GM12865 (cell line): ENCODE results near the gene CNKSR2.

Experiments
- DNase-seq: peaks from one replicate; pipeline ENCODE4 v3.0.0; 2010; ENCODE audit warnings: low read depth
- H3K4me3 ChIP-seq: 2 replicates; pipeline ENCODE4 v1.5.1; 2011; ENCODE audit warnings: mild to moderate bottlenecking, low read depth, low read length, control low read depth
- TF ChIP-seq, protein P1 (sequence below): IDR thresholded peaks from 2 replicates; pipeline ENCODE4 v1.5.1; 2011; ENCODE audit warnings: low read length, control low read depth, low read depth, inconsistent platforms; ENCODE audit not compliant: insufficient read depth; ENCODE audit errors: missing control alignments

CNKSR2 gene

DNA sequence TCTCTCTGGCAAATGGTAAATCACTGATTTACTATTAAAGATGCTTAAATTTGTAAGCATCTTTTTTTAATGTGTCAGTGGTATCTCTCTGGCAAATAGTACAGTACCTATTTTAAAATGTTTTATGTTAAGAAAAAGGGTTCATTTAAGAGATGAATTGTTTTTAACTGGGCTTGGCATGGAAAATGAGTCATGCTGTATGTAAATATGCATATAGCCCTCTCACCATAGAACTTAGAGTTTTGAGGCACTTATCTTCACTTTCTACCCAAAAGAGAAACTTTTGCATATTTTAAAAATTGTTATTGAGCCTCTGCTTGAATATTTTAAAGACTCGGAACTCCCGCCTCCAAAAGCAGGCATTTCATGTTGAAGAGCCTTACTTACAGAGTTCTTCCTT lies 246.0 kb downstream of the CNKSR2 start:
- TF ChIP-seq, protein P1, sequence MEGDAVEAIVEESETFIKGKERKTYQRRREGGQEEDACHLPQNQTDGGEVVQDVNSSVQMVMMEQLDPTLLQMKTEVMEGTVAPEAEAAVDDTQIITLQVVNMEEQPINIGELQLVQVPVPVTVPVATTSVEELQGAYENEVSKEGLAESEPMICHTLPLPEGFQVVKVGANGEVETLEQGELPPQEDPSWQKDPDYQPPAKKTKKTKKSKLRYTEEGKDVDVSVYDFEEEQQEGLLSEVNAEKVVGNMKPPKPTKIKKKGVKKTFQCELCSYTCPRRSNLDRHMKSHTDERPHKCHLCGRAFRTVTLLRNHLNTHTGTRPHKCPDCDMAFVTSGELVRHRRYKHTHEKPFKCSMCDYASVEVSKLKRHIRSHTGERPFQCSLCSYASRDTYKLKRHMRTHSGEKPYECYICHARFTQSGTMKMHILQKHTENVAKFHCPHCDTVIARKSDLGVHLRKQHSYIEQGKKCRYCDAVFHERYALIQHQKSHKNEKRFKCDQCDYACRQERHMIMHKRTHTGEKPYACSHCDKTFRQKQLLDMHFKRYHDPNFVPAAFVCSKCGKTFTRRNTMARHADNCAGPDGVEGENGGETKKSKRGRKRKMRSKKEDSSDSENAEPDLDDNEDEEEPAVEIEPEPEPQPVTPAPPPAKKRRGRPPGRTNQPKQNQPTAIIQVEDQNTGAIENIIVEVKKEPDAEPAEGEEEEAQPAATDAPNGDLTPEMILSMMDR = no peak
- H3K4me3 ChIP-seq = no peak overlapping the region
- no peak for DNase-seq

- TF ChIP-seq, protein P1 = no peak
These were observed 249.7 kb downstream of the CNKSR2 start for GRCh38 chrX:21623778-21624501.

GRCh38 chrX:21632027-21632426 lies 257.8 kb downstream of the CNKSR2 start:
- no peak overlapping the region for H3K4me3 ChIP-seq
- DNase-seq = no peak
- TF ChIP-seq, protein P1 = no peak

More at GRCh38 chrX:21623778-21624501, 249.7 kb downstream of the CNKSR2 start:
- H3K4me3 ChIP-seq = no peak overlapping the region
- DNase-seq = no peak

GRCh38 chrX:21638311-21638710 lies 264.1 kb downstream of the CNKSR2 start:
- no peak overlapping the region for H3K4me3 ChIP-seq
- TF ChIP-seq, protein P1 = no peak
- no peak for DNase-seq

GRCh38 chrX:21639775-21640174 lies 265.6 kb downstream of the CNKSR2 start:
- H3K4me3 ChIP-seq = no peak overlapping the region
- TF ChIP-seq, protein P1 = no peak
- DNase-seq = no peak

GRCh38 chrX:21645431-21645830 lies 271.2 kb downstream of the CNKSR2 start:
- H3K4me3 ChIP-seq = no peak overlapping the region
- TF ChIP-seq, protein P1 = no peak
- DNase-seq = no peak

- DNase-seq = no peak
- TF ChIP-seq, protein P1 = no peak
- H3K4me3 ChIP-seq = no peak overlapping the region
These were observed 271.7 kb downstream of the CNKSR2 start for GRCh38 chrX:21645886-21646285.
